Neural progenitor cell (in vitro differentiated cells): Measurements from ENCODE around the gene ITLN1.

Experiments
- CTCF ChIP-seq: fragments of 200-600 bp; sonication (generic); IDR thresholded peaks from 2 replicates; pipeline ENCODE4 v1.5.1; 2017; ENCODE audit warnings: antibody characterized with exemption, mild to moderate bottlenecking
- EZH2 ChIP-seq: fragments of 200-600 bp; sonication (generic); IDR thresholded peaks from 2 replicates; pipeline ENCODE4 v1.6.1; 2017; ENCODE audit warnings: antibody characterized with exemption, mild to moderate bottlenecking, moderate library complexity
- EZH2phosphoT487 ChIP-seq: fragments of 200-600 bp; sonication (generic); IDR thresholded peaks from 2 replicates; pipeline ENCODE4 v1.6.1; 2017; ENCODE audit warnings: antibody characterized with exemption

- TF ChIP-seq CTCF (peak; percentile 84), EZH2 (no peak), EZH2phosphoT487 (no peak)
Measured at GRCh38 chr1:160834945-160835565, 49.9 kb downstream of the ITLN1 start.
